Hematopoietic multipotent progenitor cell treated with erythropoietin and hydrocortisone succinate and interleukin-3 and kit ligand, for 8 days (in vitro differentiated cells): ENCODE data around the gene LRWD1.
"Not testable (repeated sequence)": the region's sequence is repeated elsewhere in the genome, so short reads cannot be mapped to it uniquely, and the experiment has no call there.

Experiments
- DNase-seq: peaks from one replicate; pipeline ENCODE4 v3.0.0-alpha.2; 2015

LRWD1 gene

GRCh38 chr7:102503141-102503540 is 38.4 kb downstream of the LRWD1 start:
- DNase-seq, result not testable (repeated sequence)

GRCh38 chr7:102505298-102506185 is 40.8 kb downstream of the LRWD1 start:
- DNase-seq, result not testable (repeated sequence)

GRCh38 chr7:102507410-102508088 is 42.8 kb downstream of the LRWD1 start:
- DNase-seq, result not testable (repeated sequence)

- not testable (repeated sequence) for DNase-seq
Measured at GRCh38 chr7:102510575-102510974, 45.8 kb downstream of the LRWD1 start.

GRCh38 chr7:102511860-102512522 is 47.2 kb downstream of the LRWD1 start:
- not testable (repeated sequence) for DNase-seq

- peak; percentile 3 for DNase-seq
Measured at GRCh38 chr7:102512642-102513221, 47.9 kb downstream of the LRWD1 start.

- DNase-seq, result not testable (repeated sequence)
Measured at GRCh38 chr7:102514881-102515721, 50.3 kb downstream of the LRWD1 start.

- not testable (repeated sequence) for DNase-seq
Measured at GRCh38 chr7:102515889-102516288, 51.1 kb downstream of the LRWD1 start.

GRCh38 chr7:102516951-102517350 is 52.2 kb downstream of the LRWD1 start:
- not testable (repeated sequence) for DNase-seq

GRCh38 chr7:102517550-102518147 is 52.9 kb downstream of the LRWD1 start, which contains the start of gene RASA4B:
Gene RASA4B, minus strand, starts transcription at chr7:102517777. Its CDS starts 67 bp downstream, at chr7:102517710.
- not testable (repeated sequence) for DNase-seq

- not testable (repeated sequence) for DNase-seq
Measured at GRCh38 chr7:102520797-102521196, 56.0 kb downstream of the LRWD1 start.
